Lower leg skin (tissue), 4 donors: ENCODE data around the gene CFAP74. TPM values are rescaled to one million over a fixed set of nuclear protein-coding genes. Genes with fewer than 3 reads are reported as not detected.

Experiments used
- DNase-seq, 2 donors: peaks; one replicate each; pipeline ENCODE4 v3.0.0-alpha.2; 2019; ENCODE audit warnings: low spot score in 2 of 2
- H3K4me3 ChIP-seq: fragments of 200-600 bp; sonication (generic); 2 replicates; pipeline ENCODE4 v1.5.1; 2017; ENCODE audit warnings: mild to moderate bottlenecking, low read depth; ENCODE audit not compliant: poor library complexity, severe bottlenecking
- POLR2A ChIP-seq, 2 donors: fragments of 450-650 bp; IDR thresholded peaks; one replicate each; pipeline ENCODE4 v1.6.1; 2016 to 2017; ENCODE audit warnings: antibody characterized with exemption in 2 of 2, mild to moderate bottlenecking in 1 of 2, moderate library complexity in 1 of 2
- WGBS, 2 donors: methylation state at CpG; one replicate each; pipeline ENCODE4 v1.1.5; 2018; 5-methylcytosine and 5-hydroxymethylcytosine counted together
- intact Hi-C: fragments of 100-400 bp; cut with DNase I; formaldehyde crosslinking; loops from one replicate; pipeline ENCODE4 v1.15.0; 2023; ENCODE audit warnings: low total_unique reads
- total RNA-seq, 4 donors: library from RNA; depleted of rRNA; stranded (reverse); fragments of >200 nt; gene quantifications; one replicate each; pipeline ENCODE4 v1.1.0, GENCODE V29; 2016
- TF ChIP-seq, protein P1 (sequence below), 3 donors: fragments of 450-650 bp; IDR thresholded peaks; one replicate each; pipeline ENCODE4 v1.5.1; 2016; ENCODE audit warnings: antibody characterized with exemption in 3 of 3, mild to moderate bottlenecking in 3 of 3, moderate library complexity in 2 of 3

Gene CFAP74
- total RNA-seq, 4 donors from 2014 or later, result 0.10 TPM; not detected in 3

DNA sequence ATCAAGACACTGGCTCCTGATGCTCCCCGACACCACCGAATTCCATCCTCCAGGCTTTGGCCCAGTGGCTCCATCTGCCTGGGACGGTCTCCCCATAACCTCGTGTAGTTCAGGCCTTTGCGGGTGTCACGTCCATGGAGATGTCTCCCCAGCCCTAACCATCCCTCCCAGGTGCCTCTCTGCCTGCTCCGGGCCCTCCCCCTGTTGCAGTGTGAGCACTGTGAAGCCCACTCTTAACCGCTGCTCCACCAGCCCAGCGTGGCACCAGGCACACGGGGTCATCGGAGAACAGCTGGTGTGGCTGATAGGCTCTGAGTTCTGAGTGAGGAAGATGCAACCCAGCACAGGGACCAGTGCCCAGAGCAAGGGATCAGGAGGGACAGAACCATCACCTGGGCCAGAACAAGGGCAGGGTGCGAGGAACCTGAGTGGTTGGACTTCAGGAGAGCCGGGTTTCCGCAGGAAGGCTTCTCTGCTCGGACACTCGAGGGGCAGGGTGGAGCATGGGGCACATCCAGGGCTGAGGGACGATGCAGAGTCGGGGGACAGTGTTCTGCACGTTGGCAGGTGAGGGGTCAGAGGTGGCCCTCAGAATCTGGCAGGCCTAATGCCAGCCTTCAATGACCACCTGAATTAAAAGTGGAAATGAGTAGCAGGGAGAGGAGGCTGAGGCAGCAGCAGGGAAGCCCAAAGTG lies 110.1 kb downstream of the CFAP74 start:
- no peak for TF ChIP-seq POLR2A (IDR thresholded peaks at IDR 0.05)
- TF ChIP-seq, protein P1, sequence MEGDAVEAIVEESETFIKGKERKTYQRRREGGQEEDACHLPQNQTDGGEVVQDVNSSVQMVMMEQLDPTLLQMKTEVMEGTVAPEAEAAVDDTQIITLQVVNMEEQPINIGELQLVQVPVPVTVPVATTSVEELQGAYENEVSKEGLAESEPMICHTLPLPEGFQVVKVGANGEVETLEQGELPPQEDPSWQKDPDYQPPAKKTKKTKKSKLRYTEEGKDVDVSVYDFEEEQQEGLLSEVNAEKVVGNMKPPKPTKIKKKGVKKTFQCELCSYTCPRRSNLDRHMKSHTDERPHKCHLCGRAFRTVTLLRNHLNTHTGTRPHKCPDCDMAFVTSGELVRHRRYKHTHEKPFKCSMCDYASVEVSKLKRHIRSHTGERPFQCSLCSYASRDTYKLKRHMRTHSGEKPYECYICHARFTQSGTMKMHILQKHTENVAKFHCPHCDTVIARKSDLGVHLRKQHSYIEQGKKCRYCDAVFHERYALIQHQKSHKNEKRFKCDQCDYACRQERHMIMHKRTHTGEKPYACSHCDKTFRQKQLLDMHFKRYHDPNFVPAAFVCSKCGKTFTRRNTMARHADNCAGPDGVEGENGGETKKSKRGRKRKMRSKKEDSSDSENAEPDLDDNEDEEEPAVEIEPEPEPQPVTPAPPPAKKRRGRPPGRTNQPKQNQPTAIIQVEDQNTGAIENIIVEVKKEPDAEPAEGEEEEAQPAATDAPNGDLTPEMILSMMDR (IDR thresholded peaks at IDR 0.05), result no peak
- no peak overlapping the region for H3K4me3 ChIP-seq
- WGBS, 2 donors, result 80 to 81% methylated on average over 19 of the region's 19 CpGs
- intact Hi-C loops, result loop anchor here (10.0 kb wide), 1 partner anchor 109 kb away; no protein-coding TSS in a partner anchor
- no peak for DNase-seq

DNA sequence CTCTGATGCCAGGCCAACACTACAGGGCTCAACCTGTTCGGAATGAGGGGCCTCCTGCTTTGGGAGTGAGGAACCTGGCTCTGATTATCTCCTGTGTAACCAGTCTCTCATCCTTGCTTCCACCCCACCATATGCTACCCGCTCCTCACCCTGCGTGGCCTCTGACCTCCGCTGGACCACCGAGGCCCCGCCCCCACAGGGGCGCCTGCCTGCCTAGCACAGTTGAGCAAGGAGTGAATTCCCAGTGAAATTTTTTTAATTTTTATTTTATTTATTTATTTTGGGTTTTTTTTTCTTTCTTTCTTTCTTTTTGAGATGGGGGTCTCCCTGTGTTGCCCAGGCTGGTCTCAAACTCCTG lies 110.8 kb downstream of the CFAP74 start:
- intact Hi-C loops, result loop anchor here (10.0 kb wide), 1 partner anchor 108 kb away; no protein-coding TSS in a partner anchor
- H3K4me3 ChIP-seq, result no peak overlapping the region
- TF ChIP-seq, protein P1 (IDR thresholded peaks at IDR 0.05), result no peak
- TF ChIP-seq POLR2A (IDR thresholded peaks at IDR 0.05), result no peak
- no peak for DNase-seq
- WGBS, 2 donors, result 52% methylated on average over 7 of the region's 7 CpGs

DNA sequence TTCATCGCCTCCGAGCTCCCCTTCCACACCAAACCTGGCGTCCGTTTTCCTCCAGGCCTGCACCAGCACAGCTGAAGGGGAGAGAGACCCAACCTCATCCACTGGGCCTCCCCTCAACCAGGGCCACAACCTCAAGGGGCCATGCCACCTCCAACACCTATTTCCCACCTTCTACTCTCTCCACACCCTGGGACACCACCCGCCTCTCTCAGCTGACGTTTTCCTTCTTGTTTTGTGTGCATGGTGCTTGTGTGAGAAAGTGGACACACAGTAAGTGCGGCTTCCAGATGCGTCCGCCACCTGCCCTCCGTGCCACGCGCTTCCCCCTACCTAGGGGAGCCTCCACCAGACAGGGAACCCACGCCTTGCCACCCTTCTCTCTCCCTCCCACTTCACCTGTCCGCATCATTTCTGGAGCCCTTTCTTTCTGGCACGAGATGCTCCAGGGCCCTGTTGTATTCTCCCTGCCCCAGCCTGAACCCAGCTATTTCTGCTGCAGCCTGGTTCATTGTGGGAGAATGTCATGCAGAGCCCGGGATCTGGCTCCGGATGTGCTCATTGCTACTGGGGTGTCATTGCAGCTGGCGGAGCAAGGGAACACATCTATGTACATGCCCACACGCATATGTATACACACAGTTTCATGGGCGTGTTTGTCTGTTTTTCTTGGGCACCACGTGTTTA lies 111.4 kb downstream of the CFAP74 start:
- H3K4me3 ChIP-seq, result peak overlapping the region; percentile 52
- DNase-seq, result peak in 1 of 2 donors; percentile 59
- WGBS, 2 donors, result 30 to 31% methylated on average over 21 of the region's 21 CpGs
- intact Hi-C loops, result loop anchor here (10.0 kb wide), 1 partner anchor 107 kb away; no protein-coding TSS in a partner anchor
- TF ChIP-seq, protein P1 (IDR thresholded peaks at IDR 0.05), result no peak
- no peak for TF ChIP-seq POLR2A (IDR thresholded peaks at IDR 0.05)

DNA sequence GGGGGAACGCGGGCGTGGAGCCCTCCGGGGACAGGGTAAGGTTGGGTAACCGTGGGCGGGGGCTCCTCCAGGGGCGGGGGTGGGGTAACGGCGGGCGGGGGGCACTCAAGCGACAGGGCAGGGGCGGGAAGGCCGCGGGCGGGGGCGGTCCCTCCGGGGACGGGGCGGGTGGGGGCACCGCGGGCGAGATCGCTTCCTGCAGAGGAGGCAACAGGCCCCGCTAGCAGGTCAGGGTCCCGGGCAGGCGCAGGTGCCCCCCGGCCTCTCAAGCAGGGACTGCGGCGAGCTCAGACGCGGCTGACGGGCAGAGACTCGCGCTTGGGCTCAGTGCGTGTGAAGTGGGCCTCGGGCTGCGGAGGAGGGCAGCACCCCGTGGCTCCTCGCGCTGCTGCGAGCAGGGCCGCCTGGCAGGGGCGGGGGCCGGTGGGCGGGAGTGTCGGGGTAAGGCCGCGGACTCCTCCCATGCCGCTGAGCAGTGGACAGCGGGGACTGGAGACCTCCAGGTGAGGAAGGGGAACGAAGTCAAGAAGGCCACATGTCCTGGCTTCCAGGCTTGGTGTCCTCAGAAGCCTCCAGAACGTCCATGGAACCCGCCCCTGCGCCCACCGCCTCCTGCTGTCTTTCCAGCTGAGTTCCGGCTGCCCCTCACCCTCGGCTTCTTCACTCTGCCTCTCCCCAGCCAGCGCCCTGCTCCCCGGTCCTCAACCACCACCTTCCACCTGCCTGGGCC lies 112.1 kb downstream of the CFAP74 start:
- DNase-seq, result peak; percentile 68 to 94
- TF ChIP-seq, protein P1 (IDR thresholded peaks at IDR 0.05), result no peak
- no peak for TF ChIP-seq POLR2A (IDR thresholded peaks at IDR 0.05)
- intact Hi-C loops, result loop anchor here (10.0 kb wide), 1 partner anchor 107 kb away; no protein-coding TSS in a partner anchor

DNA sequence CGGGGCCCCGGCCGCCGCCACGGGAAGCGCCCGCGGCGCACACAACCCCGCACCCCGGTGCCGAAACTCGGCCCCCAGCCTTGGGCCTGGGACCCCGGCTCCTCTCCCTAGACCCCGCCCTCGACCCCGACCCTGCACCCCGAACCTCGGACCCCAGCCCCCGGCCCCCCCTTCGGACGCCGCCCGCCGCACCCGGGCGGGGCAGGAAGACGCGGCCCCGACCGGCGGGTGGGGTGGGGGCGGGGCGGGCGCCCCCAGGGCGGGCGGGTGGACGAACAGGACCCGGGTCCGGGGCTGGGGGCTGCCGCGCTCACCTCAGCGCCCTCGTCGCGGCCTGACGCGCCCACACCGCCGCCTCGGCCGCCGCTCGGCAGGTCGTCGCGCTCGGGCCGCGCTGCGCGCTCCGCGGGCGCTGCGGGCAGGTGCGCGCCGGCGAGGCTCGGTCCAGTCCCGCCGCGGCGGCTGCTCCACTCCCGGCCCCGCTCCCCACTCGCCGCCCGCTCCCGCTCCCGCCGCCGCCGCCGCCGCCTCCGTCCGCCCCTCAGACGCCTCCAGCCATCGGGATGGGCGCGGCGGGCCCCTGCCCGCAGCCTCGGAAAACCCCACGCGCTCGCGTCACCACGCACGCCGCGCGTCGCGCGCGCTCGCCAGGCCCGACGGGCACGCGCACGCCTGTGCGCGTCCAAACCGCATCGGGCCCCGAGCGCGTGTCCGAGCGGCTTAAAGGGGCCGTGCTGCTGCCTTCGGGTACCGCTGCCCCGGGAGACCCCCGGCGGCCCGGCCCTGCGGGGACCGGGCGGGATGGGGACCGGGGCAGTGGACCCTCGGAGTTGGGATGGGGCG lies 112.9 kb downstream of the CFAP74 start, which contains the start of gene GNB1:
GNB1 (minus strand) TSS at position 582 of the 843 bp plus-strand sequence. CDS start 65,634 bp downstream, outside the sequence.
- intact Hi-C loops, result loop anchor here (10.0 kb wide), 1 partner anchor 106 kb away; no protein-coding TSS in a partner anchor
- DNase-seq, result peak; percentile 78 to 96
- 1% methylated on average over 30 to 69 of the region's 137 CpGs for WGBS, 2 donors
- H3K4me3 ChIP-seq, result peak within 1 kb of the TSS; percentile 72
- TF ChIP-seq, protein P1 (IDR thresholded peaks at IDR 0.05), result no peak
- TF ChIP-seq POLR2A (IDR thresholded peaks at IDR 0.05), result peak in 1 of 2 donors; percentile 19

More for the DNA sequence above, 112.1 kb downstream of the CFAP74 start:
- WGBS, 2 donors, result 2 to 3% methylated on average over 13 to 16 of the region's 59 CpGs
- H3K4me3 ChIP-seq, result peak overlapping the region; percentile 52
